ENCODE measurements around the gene GFER.

GFER gene

DNA sequence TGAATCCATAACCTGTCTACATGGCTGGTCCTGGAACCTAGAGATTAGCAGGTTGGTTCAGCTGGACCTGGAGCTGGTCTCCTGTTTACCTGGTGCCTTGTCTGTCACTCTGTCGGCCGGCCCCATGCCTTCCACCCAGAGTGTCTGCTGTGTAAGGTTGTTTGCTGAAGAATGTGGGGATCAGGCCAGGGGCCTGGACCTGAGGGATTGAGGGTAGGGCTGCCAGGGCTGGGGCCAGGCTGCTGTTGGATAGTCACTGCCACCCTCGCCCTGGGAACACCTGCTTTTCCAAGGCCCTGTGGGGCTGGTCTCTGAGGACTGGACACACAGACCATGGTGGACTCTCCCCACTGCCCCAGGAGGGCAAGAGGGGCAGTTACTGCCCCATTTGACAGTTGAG, 44.2 kb downstream of the GFER start:
- TF ChIP-seq, protein P1, sequence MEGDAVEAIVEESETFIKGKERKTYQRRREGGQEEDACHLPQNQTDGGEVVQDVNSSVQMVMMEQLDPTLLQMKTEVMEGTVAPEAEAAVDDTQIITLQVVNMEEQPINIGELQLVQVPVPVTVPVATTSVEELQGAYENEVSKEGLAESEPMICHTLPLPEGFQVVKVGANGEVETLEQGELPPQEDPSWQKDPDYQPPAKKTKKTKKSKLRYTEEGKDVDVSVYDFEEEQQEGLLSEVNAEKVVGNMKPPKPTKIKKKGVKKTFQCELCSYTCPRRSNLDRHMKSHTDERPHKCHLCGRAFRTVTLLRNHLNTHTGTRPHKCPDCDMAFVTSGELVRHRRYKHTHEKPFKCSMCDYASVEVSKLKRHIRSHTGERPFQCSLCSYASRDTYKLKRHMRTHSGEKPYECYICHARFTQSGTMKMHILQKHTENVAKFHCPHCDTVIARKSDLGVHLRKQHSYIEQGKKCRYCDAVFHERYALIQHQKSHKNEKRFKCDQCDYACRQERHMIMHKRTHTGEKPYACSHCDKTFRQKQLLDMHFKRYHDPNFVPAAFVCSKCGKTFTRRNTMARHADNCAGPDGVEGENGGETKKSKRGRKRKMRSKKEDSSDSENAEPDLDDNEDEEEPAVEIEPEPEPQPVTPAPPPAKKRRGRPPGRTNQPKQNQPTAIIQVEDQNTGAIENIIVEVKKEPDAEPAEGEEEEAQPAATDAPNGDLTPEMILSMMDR (conservative IDR thresholded peaks at IDR 0.05; ENCODE audit: low read depth, low read length): no peak
- no peak for DNase-seq (ENCODE audit: low read depth)
- H3K4me3 ChIP-seq (ENCODE audit: low read length): no peak overlapping the region

- TF ChIP-seq, protein P1 (conservative IDR thresholded peaks at IDR 0.05; ENCODE audit: low read depth, low read length): no peak
- DNase-seq (ENCODE audit: low read depth): no peak
- no peak overlapping the region for H3K4me3 ChIP-seq (ENCODE audit: low read length)
Observed at GRCh38 chr16:2028620-2029220, 44.7 kb downstream of the GFER start.

GRCh38 chr16:2029350-2029749, 45.4 kb downstream of the GFER start:
- DNase-seq (ENCODE audit: low read depth): no peak
- H3K4me3 ChIP-seq (ENCODE audit: low read length): no peak overlapping the region
- TF ChIP-seq, protein P1 (conservative IDR thresholded peaks at IDR 0.05; ENCODE audit: low read depth, low read length): no peak

- TF ChIP-seq, protein P1 (conservative IDR thresholded peaks at IDR 0.05; ENCODE audit: low read depth, low read length): no peak
- no peak overlapping the region for H3K4me3 ChIP-seq (ENCODE audit: low read length)
- DNase-seq (ENCODE audit: low read depth): no peak
Observed at GRCh38 chr16:2030036-2030435, 46.0 kb downstream of the GFER start.

GRCh38 chr16:2031081-2031577, 47.1 kb downstream of the GFER start:
- no peak for DNase-seq (ENCODE audit: low read depth)
- TF ChIP-seq, protein P1 (conservative IDR thresholded peaks at IDR 0.05; ENCODE audit: low read depth, low read length): no peak
- no peak overlapping the region for H3K4me3 ChIP-seq (ENCODE audit: low read length)

DNA sequence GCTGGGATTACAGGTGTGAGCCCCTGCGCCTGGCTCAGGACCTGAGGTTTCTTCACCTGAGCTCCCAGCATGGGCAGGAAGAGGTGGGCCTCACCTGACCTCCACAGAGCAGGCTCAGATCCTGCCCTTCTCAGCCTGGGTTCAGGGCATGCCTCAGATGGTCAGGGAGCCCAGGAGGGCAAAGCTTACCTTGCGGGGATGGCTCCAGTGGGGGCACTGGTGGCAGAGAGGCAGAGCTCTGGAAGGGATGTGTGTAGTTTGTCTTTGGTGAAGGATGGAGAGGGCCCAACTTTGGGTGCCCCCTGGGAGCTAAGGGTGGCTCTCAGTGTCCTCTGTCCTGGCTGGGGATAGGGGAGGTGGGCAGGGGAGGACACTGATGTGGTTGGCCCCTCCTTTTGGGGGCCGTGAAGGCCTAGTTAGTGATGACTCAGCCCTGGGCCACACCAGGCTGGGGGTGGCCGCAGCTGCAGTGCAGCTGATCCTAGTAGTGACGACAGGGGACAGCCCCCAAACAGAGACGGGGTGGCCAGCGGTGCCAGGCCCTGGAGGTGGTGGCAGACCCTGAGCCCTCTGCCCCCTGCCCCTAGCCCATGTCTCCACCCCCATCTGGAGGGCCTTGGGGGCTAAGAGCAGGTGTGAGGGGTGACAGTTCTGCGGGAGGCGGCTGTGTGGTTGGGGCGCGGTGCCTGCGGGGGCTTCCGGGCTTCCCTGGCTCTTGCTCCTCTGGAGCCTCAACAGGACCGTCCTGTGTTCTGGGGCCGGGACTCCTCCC, 48.5 kb downstream of the GFER start:
- TF ChIP-seq, protein P1 (conservative IDR thresholded peaks at IDR 0.05; ENCODE audit: low read depth, low read length): no peak
- DNase-seq (ENCODE audit: low read depth): no peak
- H3K4me3 ChIP-seq (ENCODE audit: low read length): no peak overlapping the region
